ENCODE data around the gene RHBDF1. TPM values are rescaled to one million over a fixed set of nuclear protein-coding genes. Genes with fewer than 3 reads are reported as not detected.

Gene RHBDF1
- total RNA-seq, 1 experiment from 2014 or later: 5.8 TPM

DNA sequence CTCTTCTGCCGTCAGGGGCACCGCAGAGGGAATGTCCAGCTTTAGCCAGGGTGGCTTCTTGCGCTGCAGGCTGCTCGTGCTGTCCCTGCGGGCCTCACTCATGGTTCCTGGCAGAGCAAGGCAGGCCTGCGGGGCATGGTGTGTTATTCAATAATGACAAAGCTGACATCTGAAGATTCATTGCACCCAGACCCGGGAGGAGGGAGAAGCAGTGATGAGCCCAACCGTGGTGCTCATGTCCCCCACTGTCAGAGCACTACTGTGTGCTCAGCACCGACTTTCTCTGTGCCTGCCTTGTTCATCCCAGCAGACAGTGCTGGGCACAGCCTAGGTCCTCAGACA lies 7.5 kb downstream of the RHBDF1 start:
- ChIA-PET POLR2A (ENCODE audit: low non-redundant PET) (no interaction called here), CTCF (interaction anchor here (0.5 to 3.4 kb wide), 3 partner anchors 28 to 63 kb away, joined by 3 to 41 read pairs (median 5); no protein-coding TSS in a partner anchor)
- intact Hi-C loops (cut with micrococcal nuclease; ENCODE audit: unreplicated experiment): loop anchor here (1.0 kb wide), 2 partner anchors 32 to 116 kb away; no protein-coding TSS in a partner anchor
- no peak for DNase-seq (ENCODE audit: low spot score)
- H3K36me3 ChIP-seq (ENCODE audit: insufficient read depth, low read length, poor library complexity, severe bottlenecking): no peaks in the 10 kb centered on the region
- no peaks in the 10 kb centered on the region for H3K9me3 ChIP-seq (ENCODE audit: low read depth, low read length, poor library complexity, severe bottlenecking)
- no peak overlapping the region for H3K27ac ChIP-seq (ENCODE audit: low read depth, low read length, poor library complexity, severe bottlenecking)
- H3K4me3 ChIP-seq (ENCODE audit: low read depth, low read length, poor library complexity, severe bottlenecking): no peak overlapping the region
- no TSS peak for BruUV-seq (replicated peaks)
- TF ChIP-seq EZH2 (IDR thresholded peaks at IDR 0.05; ENCODE audit: borderline replicate concordance, low read depth, low read length, poor library complexity, severe bottlenecking): no peak
- TF ChIP-seq, protein P1, sequence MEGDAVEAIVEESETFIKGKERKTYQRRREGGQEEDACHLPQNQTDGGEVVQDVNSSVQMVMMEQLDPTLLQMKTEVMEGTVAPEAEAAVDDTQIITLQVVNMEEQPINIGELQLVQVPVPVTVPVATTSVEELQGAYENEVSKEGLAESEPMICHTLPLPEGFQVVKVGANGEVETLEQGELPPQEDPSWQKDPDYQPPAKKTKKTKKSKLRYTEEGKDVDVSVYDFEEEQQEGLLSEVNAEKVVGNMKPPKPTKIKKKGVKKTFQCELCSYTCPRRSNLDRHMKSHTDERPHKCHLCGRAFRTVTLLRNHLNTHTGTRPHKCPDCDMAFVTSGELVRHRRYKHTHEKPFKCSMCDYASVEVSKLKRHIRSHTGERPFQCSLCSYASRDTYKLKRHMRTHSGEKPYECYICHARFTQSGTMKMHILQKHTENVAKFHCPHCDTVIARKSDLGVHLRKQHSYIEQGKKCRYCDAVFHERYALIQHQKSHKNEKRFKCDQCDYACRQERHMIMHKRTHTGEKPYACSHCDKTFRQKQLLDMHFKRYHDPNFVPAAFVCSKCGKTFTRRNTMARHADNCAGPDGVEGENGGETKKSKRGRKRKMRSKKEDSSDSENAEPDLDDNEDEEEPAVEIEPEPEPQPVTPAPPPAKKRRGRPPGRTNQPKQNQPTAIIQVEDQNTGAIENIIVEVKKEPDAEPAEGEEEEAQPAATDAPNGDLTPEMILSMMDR (conservative IDR thresholded peaks at IDR 0.05; ENCODE audit: low read depth, low read length): no peak
- no peaks in the 10 kb centered on the region for H3K27me3 ChIP-seq (replicated peaks; ENCODE audit: insufficient read depth, low read depth, low read length, poor library complexity)
- H3K4me1 ChIP-seq (ENCODE audit: insufficient read depth, low read length, poor library complexity, severe bottlenecking): no peaks in the 10 kb centered on the region

DNA sequence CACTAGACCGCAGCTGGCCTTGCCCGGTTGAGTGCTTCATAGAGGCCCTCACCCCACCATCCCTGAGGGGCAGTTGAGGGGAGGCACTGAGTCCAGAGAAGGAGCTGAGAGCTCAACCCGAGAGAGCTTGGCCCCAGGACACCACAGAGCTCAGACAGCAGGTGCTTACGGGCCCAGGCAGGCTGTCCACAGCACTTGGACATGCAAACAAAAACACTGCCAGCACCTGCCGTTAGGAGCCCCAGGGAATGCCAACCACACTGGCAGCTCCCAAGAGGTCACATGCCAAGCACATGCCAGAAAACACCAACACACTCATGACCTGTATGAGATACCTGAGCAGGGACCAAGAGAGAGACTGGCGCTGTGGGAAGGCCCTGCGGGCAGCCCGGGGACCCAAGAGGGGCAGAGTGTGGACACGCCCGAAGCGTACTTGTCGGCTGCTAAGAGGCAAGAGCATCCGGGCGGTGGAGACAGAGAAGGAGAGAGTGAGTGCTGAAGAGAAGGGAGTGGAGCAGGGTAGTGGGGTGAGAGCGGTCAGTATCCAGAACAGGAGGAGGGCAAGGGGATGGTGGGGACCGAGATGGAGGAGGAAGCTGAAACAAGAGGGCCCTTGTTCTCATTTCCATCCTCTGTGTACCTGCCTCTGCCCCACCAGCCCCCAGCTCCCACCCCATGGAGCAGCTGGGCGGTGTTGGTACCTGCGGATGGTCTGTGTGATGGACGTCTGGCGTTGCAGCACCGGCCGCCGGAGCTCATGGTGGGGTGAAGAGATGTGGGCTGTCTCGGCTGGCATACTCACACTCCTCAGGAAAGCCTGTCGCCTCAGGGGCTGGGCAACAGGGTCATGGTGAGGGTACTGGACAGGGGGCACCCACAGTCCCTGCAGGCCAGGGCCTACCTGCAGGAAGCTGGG lies 8.2 kb downstream of the RHBDF1 start:
- Histone ChIP-seq H3K27me3 (replicated peaks; ENCODE audit: insufficient read depth, low read depth, low read length, poor library complexity) (no peaks in the 10 kb centered on the region), H3K4me3 (ENCODE audit: low read depth, low read length, poor library complexity, severe bottlenecking) (no peak overlapping the region), H3K9me3 (ENCODE audit: low read depth, low read length, poor library complexity, severe bottlenecking) (no peaks in the 10 kb centered on the region), H3K36me3 (ENCODE audit: insufficient read depth, low read length, poor library complexity, severe bottlenecking) (no peaks in the 10 kb centered on the region), H3K27ac (ENCODE audit: low read depth, low read length, poor library complexity, severe bottlenecking) (no peak overlapping the region), H3K4me1 (ENCODE audit: insufficient read depth, low read length, poor library complexity, severe bottlenecking) (no peaks in the 10 kb centered on the region)
- DNase-seq (ENCODE audit: low spot score): no peak
- intact Hi-C loops (cut with micrococcal nuclease; ENCODE audit: unreplicated experiment): no loop called here
- no TSS peak for BruUV-seq (replicated peaks)
- ChIA-PET POLR2A (ENCODE audit: low non-redundant PET) (interaction anchor here (0.5 kb wide), 1 partner anchor 30 kb away, joined by 3 read pairs; no protein-coding TSS in a partner anchor), CTCF (interaction anchor here (0.5 kb wide), 1 partner anchor 64 kb away, joined by 5 read pairs; no protein-coding TSS in a partner anchor)
- no peak for TF ChIP-seq EZH2 (IDR thresholded peaks at IDR 0.05; ENCODE audit: borderline replicate concordance, low read depth, low read length, poor library complexity, severe bottlenecking)
- TF ChIP-seq, protein P1 (conservative IDR thresholded peaks at IDR 0.05; ENCODE audit: low read depth, low read length): no peak

DNA sequence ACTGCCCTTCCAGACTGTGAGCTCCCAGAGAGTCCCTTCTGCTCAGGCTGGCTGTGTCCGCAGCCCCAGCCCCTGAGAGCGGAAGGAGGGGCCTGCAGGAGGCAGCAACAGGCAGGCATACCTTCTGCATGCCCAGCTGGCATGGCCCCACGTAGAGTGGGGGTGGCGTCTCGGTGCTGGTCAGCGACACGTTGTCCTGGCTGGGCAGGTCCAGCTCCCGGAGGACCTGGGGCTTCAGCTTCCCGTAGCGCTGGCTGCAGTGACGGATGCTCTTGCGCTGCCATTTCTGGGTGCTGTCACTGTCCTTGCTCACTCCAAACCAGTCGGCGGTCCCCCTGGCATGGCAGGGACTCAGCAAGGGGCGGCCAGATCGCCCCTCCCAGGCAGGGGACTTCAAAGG lies 9.0 kb downstream of the RHBDF1 start:
- Histone ChIP-seq H3K27ac (ENCODE audit: low read depth, low read length, poor library complexity, severe bottlenecking) (no peak overlapping the region), H3K4me1 (ENCODE audit: insufficient read depth, low read length, poor library complexity, severe bottlenecking) (no peaks in the 10 kb centered on the region), H3K9me3 (ENCODE audit: low read depth, low read length, poor library complexity, severe bottlenecking) (no peaks in the 10 kb centered on the region), H3K4me3 (ENCODE audit: low read depth, low read length, poor library complexity, severe bottlenecking) (no peak overlapping the region), H3K36me3 (ENCODE audit: insufficient read depth, low read length, poor library complexity, severe bottlenecking) (no peaks in the 10 kb centered on the region), H3K27me3 (replicated peaks; ENCODE audit: insufficient read depth, low read depth, low read length, poor library complexity) (no peaks in the 10 kb centered on the region)
- ChIA-PET CTCF (no interaction called here), POLR2A (ENCODE audit: low non-redundant PET) (interaction anchor here (0.5 kb wide), 1 partner anchor 31 kb away, joined by 3 read pairs; no protein-coding TSS in a partner anchor)
- TF ChIP-seq EZH2 (IDR thresholded peaks at IDR 0.05; ENCODE audit: borderline replicate concordance, low read depth, low read length, poor library complexity, severe bottlenecking): no peak
- TF ChIP-seq, protein P1 (conservative IDR thresholded peaks at IDR 0.05; ENCODE audit: low read depth, low read length): no peak
- no TSS peak for BruUV-seq (replicated peaks)
- intact Hi-C loops (cut with micrococcal nuclease; ENCODE audit: unreplicated experiment): no loop called here
- no peak for DNase-seq (ENCODE audit: low spot score)
